Endothelial cell (in vitro differentiated cells): Measurements from ENCODE around the gene TCP10L. TPM values are rescaled to one million over a fixed set of nuclear protein-coding genes. Genes with fewer than 3 reads are reported as not detected.

Experiments used
- DNase-seq: peaks from one replicate; pipeline ENCODE4 v3.0.0; 2021; ENCODE audit warnings: low spot score
- H3K27ac Mint-ChIP-seq: one replicate; pipeline ENCODE4 v1.8.0; 2021; ENCODE audit warnings: mixed read lengths, inconsistent platforms; ENCODE audit not compliant: unreplicated experiment
- H3K27me3 Mint-ChIP-seq: one replicate; pipeline ENCODE4 v1.8.0; 2021; ENCODE audit warnings: mild to moderate bottlenecking, moderate library complexity, mixed read lengths, inconsistent platforms; ENCODE audit not compliant: unreplicated experiment
- H3K36me3 Mint-ChIP-seq: one replicate; pipeline ENCODE4 v1.8.0; 2021; ENCODE audit warnings: mild to moderate bottlenecking, low read depth, mixed read lengths, inconsistent platforms; ENCODE audit not compliant: unreplicated experiment
- H3K4me1 Mint-ChIP-seq: one replicate; pipeline ENCODE4 v1.8.0; 2021; ENCODE audit warnings: mild to moderate bottlenecking, mixed read lengths, inconsistent platforms; ENCODE audit not compliant: unreplicated experiment
- H3K4me3 Mint-ChIP-seq: one replicate; pipeline ENCODE4 v1.8.0; 2021; ENCODE audit warnings: mild to moderate bottlenecking, mixed read lengths, inconsistent platforms; ENCODE audit not compliant: unreplicated experiment
- H3K9me3 Mint-ChIP-seq: one replicate; pipeline ENCODE4 v1.8.0; 2021; ENCODE audit warnings: mixed read lengths, inconsistent platforms; ENCODE audit not compliant: unreplicated experiment
- CTCF ChIP-seq: fragments of 200-600 bp; sonication (generic); IDR thresholded peaks from one replicate; pipeline ENCODE4 v1.5.0; 2021; ENCODE audit warnings: antibody characterized with exemption; ENCODE audit not compliant: unreplicated experiment
- total RNA-seq: library from RNA; stranded (reverse); fragmentation: NEBNext Ultra II Directional; extraction: Animal tissue kit (Norgen Biotek cat#: 25700); gene quantifications from one replicate; pipeline ENCODE4 v1.2.1, GENCODE V29; 2021; ENCODE audit not compliant: unreplicated experiment

TCP10L gene
- total RNA-seq, 1 donor from 2014 or later: 0.31 TPM

GRCh38 chr21:32549440-32549839 is 35.9 kb downstream of the TCP10L start:
- no peak for TF ChIP-seq CTCF
- no peaks in the 10 kb centered on the region for H3K9me3 Mint-ChIP-seq

GRCh38 chr21:32548978-32549377 is 36.3 kb downstream of the TCP10L start:
- no peaks in the 10 kb centered on the region for H3K36me3 Mint-ChIP-seq
- no peak for TF ChIP-seq CTCF
- H3K9me3 Mint-ChIP-seq: no peaks in the 10 kb centered on the region
- H3K4me3 Mint-ChIP-seq: no peak overlapping the region
- H3K4me1 Mint-ChIP-seq: no peaks in the 10 kb centered on the region
- DNase-seq: no peak
- no peaks in the 10 kb centered on the region for H3K27me3 Mint-ChIP-seq
- H3K27ac Mint-ChIP-seq: no peak overlapping the region

More at GRCh38 chr21:32549440-32549839, 35.9 kb downstream of the TCP10L start:
- peaks cover under 1% of the 10 kb centered on the region for H3K4me1 Mint-ChIP-seq
- H3K27ac Mint-ChIP-seq: no peak overlapping the region
- no peak overlapping the region for H3K4me3 Mint-ChIP-seq
- H3K36me3 Mint-ChIP-seq: no peaks in the 10 kb centered on the region
- H3K27me3 Mint-ChIP-seq: no peaks in the 10 kb centered on the region
- DNase-seq: no peak

GRCh38 chr21:32547018-32547417 is 38.3 kb downstream of the TCP10L start:
- no peaks in the 10 kb centered on the region for H3K36me3 Mint-ChIP-seq
- no peak overlapping the region for H3K4me3 Mint-ChIP-seq
- no peak for TF ChIP-seq CTCF
- H3K9me3 Mint-ChIP-seq: no peaks in the 10 kb centered on the region
- no peaks in the 10 kb centered on the region for H3K27me3 Mint-ChIP-seq
- H3K4me1 Mint-ChIP-seq: no peaks in the 10 kb centered on the region
- no peak overlapping the region for H3K27ac Mint-ChIP-seq
- DNase-seq: no peak

- Mint-ChIP-seq H3K36me3 (no peaks in the 10 kb centered on the region), H3K4me1 (no peaks in the 10 kb centered on the region), H3K9me3 (no peaks in the 10 kb centered on the region), H3K27ac (no peak overlapping the region), H3K27me3 (no peaks in the 10 kb centered on the region), H3K4me3 (no peak overlapping the region)
- no peak for DNase-seq
- TF ChIP-seq CTCF: no peak
Observed at GRCh38 chr21:32545948-32546441, 39.3 kb downstream of the TCP10L start.

- no peaks in the 10 kb centered on the region for H3K4me1 Mint-ChIP-seq
- H3K4me3 Mint-ChIP-seq: no peak overlapping the region
- no peak overlapping the region for H3K27ac Mint-ChIP-seq
- TF ChIP-seq CTCF: no peak
- no peak for DNase-seq
- no peaks in the 10 kb centered on the region for H3K27me3 Mint-ChIP-seq
- H3K9me3 Mint-ChIP-seq: no peaks in the 10 kb centered on the region
- H3K36me3 Mint-ChIP-seq: no peaks in the 10 kb centered on the region
Observed at GRCh38 chr21:32544697-32545096, 40.6 kb downstream of the TCP10L start.
